GM23338 (cell line): ENCODE measurements around the gene KRT15.

Source experiments
- CREB1 ChIP-seq: fragments of 250-450 bp; sonication (Bioruptor Pico); IDR thresholded peaks from 2 replicates; pipeline ENCODE4 v1.5.0; 2020; ENCODE audit warnings: low read depth, mild to moderate bottlenecking, moderate library complexity
- CTCF ChIP-seq, 2 experiments: fragments of 200-600 bp in 1 of 2; sonication (generic) in 1 of 2; conservative IDR thresholded peaks; 2 replicates each; pipeline versions ENCODE4 v1.5.1 to v1.6.1; 2016 to 2017; ENCODE audit warnings: antibody characterized with exemption in 2 of 2, low read depth in 2 of 2, mild to moderate bottlenecking in 2 of 2, moderate library complexity in 1 of 2
- EZH2 ChIP-seq: fragments of 200-600 bp; sonication (generic); IDR thresholded peaks from one replicate; pipeline ENCODE4 v1.8.0; 2017; ENCODE audit warnings: antibody characterized with exemption, mild to moderate bottlenecking, low read depth; ENCODE audit not compliant: unreplicated experiment
- EZH2phosphoT487 ChIP-seq: fragments of 200-600 bp; sonication (generic); IDR thresholded peaks from one replicate; pipeline ENCODE4 v1.8.1; 2018; ENCODE audit warnings: antibody characterized with exemption; ENCODE audit not compliant: unreplicated experiment
- POLR2AphosphoS5 ChIP-seq: IDR thresholded peaks from 2 replicates; pipeline ENCODE4 v1.6.1; 2016; ENCODE audit warnings: antibody characterized with exemption, low read depth
- REST ChIP-seq: IDR thresholded peaks from one replicate; pipeline ENCODE4 v1.6.1; 2018; ENCODE audit warnings: antibody characterized with exemption; ENCODE audit not compliant: unreplicated experiment

- no peak for TF ChIP-seq CTCF (conservative IDR thresholded peaks at IDR 0.05; ENCODE audit: low read depth in 2 of 2)
- no peak for TF ChIP-seq REST
- TF ChIP-seq EZH2, result no peak
- no peak for TF ChIP-seq POLR2AphosphoS5
- no peak for TF ChIP-seq CREB1 (CRISPR knock-in tag)
- no peak for TF ChIP-seq EZH2phosphoT487
Measured at GRCh38 chr17:41538565-41538991, 19.9 kb upstream of the KRT15 start.
